GM19455 (cell line): Measurements from ENCODE around the gene ZNF346.
"Not testable (repeated sequence)": the region's sequence is repeated elsewhere in the genome, so short reads cannot be mapped to it uniquely, and the experiment has no call there.

Source experiments
- ATAC-seq: cut with Tn5 transposase; IDR thresholded peaks from one replicate; pipeline ENCODE4 v1.9.1; 2021; ENCODE audit not compliant: unreplicated experiment

The ZNF346 gene, protein sequence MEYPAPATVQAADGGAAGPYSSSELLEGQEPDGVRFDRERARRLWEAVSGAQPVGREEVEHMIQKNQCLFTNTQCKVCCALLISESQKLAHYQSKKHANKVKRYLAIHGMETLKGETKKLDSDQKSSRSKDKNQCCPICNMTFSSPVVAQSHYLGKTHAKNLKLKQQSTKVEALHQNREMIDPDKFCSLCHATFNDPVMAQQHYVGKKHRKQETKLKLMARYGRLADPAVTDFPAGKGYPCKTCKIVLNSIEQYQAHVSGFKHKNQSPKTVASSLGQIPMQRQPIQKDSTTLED

DNA sequence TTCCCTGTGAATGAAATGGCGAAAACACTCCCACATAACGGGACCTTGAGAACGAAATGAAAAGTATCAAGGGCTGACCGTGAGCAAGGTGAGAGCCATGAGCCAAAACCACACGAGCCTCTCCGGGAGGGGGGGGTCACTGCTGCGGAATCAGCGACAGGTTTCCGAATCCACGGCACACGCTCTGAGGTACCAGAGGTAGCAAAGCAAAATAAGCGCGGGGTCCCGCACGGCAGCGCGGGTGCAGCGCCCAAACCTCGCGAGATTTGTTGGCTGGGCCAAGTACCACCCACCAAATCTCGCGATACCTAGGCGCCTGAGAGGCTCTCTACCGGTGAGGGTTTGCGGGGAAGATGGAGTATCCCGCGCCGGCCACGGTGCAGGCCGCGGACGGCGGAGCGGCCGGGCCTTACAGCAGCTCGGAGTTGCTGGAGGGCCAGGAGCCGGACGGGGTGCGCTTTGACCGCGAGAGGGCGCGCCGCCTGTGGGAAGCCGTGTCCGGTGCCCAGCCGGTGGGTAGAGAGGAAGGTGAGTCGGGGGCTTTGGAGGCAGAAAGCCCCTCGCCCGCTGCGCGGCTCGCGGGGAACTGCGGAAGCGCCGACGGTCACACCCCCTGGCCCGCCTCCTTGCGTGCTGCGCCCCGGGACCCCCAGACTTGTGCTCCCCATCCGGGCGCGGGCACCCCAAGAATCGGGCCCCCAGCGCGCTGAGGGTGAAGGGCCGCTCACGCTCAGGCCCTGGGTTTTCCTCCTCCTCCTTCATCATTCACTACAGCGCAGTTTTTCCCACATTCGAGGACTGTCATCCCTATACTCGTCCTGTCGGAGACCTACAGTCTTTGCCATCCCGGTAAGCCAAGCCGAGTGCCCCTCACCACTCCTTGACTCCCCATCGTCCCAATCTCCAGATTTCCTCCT is at the start of gene ZNF346:
TSS of gene ZNF346 (plus strand) at position 311 of the 917 bp plus-strand sequence. CDS start at position 354, 43 bp downstream.
- peak; percentile 84 for ATAC-seq

DNA sequence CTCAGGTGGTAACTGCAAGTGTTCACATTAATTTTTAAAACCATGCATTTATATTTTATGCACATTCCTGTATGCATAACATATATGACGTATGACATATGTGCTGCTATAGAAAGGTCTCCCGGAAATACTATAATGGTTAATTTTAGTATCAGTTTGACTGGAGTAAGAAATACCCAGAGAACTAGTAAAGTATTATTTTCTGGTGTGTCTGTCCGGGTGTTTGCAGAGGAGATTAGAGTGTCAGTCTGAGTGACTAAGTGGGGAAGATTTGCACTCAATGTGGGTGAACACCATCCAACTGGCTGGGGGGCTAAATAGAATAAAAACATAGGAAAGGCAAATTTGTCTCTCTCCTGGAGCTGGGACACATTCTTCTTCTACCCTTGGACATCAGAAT is 42.8 kb upstream of the ZNF346 start:
- ATAC-seq: no peak

DNA sequence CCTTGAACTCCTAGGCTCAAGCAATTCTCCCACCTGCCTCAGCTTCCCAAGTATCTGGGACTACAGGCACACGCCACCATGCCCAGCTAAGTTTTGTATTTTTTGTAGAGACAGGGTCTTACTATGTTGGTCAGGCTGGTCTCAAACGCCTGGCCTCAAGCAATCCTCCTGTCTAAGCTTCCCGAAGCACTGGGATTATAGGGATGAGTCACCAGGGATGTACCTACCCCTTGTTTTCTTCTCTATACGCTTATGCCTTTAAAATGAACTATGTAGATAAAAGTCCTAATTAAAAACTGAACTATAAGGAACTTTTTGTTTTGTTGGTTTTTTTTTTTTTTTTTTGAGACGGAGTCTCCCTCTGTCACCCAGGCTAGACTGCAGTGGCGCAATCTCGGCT is 41.7 kb upstream of the ZNF346 start:
- no peak for ATAC-seq

DNA sequence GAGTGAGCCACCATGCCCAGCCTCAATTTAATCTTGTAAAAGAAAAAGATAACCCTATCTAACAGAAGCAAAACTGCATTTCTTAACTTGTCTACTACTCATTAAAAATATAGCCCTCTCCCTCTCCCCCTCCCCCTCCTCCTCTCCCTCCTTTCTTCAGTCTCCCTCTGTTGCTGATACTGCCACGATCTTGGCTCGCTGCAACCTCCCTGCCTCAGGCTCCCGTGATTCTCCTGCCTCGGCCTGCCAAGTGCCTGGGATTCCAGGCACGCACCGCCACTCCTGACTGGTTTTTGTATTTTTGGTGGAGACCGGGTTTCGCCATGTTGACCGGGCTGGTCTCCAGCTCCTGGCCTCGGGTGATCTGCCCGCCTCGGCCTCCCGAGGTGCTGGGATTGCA is 39.4 kb upstream of the ZNF346 start:
- ATAC-seq: not testable (repeated sequence)

DNA sequence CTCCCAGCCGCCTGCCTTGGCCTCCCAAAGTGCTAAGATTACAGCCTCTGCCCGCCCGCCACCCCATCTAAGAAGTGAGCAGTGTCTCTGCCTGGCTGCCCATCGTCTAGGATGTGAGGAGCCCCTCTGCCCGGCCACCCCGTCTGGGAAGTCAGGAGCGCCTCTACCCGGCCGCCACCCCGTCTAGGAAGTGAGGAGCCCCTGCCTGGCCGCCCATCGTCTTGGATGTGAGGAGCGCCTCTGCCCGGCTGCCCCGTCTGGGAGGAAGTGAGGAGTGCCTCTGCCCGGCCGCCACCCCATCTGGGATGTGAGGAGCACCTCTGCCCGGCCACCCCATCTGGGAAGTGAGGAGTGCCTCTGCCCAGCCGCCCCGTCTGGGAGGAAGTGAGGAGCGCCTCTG is 38.9 kb upstream of the ZNF346 start:
- ATAC-seq: not testable (repeated sequence)

DNA sequence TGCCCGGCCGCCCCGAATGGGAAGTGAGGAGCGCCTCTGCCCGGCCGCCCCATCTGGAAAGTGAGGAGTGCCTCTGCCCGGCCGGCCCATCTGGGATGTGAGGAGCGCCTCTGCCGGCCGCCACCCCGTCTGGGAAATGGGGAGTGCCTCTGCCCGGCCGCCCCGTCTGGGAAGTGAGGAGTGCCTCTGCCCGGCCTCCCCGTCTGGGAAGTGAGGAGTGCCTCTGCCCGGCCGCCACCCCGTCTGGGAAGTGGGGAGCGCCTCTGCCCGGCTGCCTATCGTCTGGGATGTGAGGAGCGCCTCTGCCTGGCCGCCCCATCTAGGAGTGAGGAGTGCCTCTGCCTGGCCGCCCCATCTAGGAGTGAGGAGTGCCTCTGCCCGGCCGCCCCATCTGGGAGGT is 38.3 kb upstream of the ZNF346 start:
- not testable (repeated sequence) for ATAC-seq

DNA sequence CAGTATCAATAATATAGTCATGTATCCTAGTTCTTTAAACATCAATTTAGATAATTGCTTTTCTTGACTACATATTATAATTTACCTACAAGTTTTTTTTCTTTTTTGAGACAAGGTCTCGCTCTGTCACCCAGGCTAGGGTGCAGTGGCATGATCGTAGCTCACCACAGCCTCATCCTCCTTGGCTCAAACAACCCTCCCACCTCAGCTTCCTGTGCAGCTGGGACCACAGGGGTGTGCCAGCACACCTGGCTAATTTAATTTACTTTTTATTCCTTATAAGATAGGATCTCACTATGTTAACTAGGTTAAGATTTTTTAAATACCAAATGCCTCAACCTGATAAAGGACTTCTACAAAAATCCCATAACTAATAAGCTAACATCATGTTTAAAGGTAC is 37.0 kb upstream of the ZNF346 start:
- no peak for ATAC-seq

DNA sequence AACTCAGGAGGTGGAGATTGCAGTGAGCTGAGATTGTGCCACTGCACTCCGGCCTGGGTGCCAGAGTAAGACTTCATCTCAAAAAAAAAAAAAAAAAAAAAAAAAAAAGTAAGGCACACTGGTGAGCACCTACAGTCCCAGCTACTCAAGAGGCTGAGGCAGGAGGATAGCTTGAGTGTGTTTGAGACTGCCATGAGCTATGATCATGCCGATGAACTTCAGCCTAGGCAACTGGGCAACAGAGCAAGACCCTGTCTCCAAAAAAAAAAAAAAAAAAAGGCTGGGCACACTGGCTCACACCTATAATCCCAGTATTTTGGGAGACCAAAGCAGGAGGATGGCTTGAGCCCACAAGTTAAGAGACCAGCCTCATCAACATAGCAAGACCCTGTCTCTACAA is 36.2 kb upstream of the ZNF346 start:
- ATAC-seq: no peak

DNA sequence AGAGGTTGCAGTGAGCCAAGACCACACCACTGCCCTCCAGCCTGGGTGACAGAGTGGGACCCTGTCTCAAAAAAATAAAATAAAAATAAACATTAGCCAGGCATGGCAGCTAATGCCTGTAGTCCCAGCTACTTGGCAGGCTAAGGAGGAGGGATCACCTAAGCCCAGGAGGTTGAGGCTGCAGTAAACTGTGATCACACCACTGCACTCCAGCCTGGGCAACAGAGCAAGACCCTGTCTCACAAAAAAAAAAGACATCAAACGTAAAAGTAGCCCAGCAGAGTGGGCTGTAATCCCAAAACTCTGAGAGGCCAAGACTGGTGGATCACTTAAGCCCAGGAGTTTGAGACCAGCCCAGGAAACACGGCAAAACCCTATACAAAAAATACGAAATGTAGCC is 34.9 kb upstream of the ZNF346 start:
- no peak for ATAC-seq

DNA sequence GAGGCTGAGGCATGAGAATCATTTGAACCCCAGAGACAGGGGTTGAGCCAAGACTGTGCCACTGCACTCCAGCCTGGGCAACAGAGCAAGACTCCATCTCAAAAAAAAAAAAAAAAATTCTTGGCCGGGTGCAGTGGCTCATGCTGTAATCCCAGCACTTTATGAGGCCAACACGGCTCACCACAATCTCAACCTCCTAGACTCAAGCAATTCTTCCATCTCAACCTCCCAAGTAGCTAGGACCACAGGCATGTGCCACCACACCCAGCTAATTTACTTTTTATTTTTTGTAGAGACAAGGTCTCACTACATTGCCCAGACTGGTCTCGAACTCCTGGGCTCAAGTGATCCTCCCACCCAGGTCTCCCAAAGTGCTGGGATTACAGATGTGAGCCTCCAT is 29.4 kb upstream of the ZNF346 start:
- ATAC-seq: not testable (repeated sequence)

DNA sequence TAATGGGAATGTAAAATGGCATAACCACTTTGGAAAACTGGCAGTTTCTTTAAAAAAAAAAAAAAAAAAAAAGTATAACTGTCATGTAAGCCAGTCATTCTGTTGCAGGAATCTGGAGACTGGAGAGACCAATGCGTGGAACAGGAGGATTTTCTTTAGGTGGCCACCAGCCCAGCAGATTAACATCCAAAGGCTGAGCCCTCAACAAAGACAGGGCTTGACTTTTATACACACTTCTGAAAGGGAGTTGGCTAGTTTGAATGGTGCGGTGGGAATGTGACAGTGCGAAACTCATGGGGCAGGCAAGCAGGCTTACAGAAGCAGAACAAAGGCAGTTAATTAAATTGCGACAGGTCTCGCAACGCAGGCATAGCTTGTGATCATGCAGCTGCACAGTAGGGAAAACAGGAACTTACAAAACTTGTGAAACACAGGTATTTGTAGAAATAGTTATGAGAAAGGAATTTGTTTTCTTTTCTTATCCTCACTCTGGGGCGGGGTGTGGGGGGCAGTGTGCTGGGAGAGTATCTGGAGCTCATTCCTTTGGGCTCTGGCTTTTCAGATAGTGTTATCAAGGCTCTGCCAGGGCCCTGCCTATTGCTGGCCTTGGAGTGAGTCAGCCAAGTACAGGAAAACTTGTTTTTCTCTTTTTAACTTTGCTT is 27.9 kb upstream of the ZNF346 start:
- ATAC-seq: no peak

DNA sequence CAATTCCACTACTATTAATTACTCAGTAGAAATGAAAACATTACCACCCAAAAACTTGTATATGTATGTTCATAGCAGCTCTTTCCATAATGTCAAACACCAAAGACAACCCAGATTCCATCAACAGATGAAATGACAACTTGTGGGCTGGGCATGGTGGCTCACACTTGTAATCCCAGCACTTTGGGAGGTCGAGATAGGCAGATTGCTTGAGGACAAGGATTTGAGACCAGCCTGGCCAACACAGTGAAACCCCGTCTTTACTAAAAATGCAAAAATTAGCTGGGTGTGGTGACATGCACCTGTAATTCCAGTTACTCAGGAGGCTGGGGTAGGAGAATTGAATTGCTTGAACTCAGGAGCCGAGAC is 27.4 kb upstream of the ZNF346 start:
- no peak for ATAC-seq

DNA sequence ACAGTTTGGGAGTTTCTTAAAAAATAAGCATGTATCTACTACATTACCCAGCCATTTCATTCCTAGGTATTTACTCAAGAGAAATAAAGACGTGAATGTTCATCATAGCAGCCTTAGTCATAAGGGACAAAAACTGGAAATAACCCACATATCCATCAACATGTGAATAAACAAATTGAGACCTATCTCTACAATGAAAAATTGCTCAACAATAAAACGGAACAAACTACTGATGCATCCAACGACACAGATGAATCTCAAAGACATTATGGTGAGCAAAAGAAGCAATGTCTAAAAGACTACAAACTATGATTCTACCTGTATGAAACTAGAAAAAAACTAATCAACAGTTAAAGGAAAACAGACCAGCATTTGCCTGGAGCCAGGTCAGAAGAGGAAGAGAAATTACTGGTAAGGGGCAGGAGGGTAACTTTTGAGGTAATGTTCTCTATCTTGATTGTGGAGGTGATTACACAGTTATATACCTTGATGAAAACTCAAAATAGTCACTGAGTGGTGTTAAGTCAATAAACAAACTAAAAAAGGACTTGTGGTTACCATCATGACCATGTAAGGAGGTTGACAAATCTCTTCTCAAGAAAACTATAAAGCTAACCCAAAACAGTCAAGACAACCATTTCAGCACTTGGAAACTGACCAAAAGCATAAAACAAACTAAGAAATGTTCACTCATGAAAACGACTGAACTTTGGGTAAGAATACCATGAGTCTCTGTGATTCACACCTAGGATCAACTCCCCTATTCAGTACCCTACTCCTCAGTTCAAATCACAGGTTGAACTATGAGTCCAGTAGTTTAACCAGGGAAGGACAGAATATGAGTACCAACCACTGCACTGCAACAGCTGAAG is 26.4 kb upstream of the ZNF346 start:
- ATAC-seq: peak; percentile 49

DNA sequence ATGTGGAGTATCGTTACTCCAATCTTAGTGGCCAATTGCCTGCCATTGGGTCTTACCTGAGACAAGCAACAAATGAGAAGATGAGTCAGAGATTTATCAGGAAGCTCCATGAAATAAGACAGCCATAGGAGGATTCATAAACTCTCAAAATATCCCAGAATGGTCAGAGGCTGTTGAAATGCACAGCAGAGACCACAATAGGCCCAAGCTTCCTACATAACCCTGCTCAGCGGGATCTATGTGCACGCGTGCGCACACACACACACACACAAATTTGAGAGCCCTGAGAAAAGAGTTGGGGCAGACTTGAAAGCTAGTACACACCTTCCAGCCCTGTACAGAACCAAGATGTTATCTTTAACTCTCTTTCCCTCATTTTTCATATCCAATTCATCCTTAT is 25.7 kb upstream of the ZNF346 start:
- ATAC-seq: no peak

DNA sequence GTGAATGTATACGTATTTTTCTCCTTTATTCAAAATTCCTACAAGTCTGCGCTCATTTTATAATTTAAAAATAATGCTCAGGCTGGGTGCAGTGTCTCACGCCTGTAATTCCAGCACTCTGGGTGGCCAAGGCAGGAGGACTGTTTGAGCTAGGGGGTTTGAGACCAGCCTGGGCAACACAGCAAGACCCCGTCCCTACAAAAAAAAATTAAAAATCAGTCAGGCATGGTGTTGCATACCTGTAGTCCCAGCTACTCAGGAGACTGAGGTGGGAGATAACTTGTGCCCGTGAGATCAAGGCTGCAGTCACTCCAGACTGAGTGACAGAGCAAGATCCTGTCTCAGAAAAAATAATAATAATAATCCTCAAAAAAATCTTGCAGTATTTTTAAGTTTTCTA is 23.7 kb upstream of the ZNF346 start:
- no peak for ATAC-seq

DNA sequence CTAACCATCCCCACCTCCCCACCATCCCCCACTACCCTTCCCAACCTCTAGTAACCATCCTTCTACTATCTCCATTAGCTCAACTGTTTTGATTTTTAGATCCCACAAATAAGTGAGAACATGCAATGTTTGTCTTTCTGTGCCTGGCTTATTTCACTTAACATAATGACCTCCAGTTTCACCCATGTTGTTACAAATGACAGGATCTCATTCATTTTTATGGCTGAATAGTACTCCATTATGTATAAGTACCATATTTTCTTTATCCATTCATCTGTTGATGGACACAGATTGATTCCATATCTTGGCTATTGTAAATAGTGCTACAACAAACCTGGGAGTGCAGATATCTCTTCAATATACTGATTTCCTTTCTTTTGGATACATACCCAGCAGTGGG is 23.0 kb upstream of the ZNF346 start:
- not testable (repeated sequence) for ATAC-seq

DNA sequence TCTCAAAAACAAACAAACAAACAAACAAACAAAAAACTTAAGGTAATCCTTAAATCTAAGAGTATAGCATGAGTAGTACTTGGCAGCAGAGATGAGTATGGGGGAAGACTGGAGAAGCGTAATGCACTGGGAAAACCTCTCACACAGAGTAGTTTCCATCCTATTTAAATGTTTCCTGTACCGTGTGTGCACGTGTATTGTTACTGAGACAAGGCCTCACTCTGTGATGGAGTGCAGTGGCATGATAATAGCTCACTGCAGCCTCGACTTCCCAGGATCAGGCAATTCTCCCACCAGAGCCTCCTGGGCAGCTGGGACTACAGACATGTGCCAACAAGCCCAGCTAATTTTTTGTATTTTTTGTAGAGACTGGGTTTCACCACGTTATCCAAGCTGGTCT is 18.8 kb upstream of the ZNF346 start:
- no peak for ATAC-seq

DNA sequence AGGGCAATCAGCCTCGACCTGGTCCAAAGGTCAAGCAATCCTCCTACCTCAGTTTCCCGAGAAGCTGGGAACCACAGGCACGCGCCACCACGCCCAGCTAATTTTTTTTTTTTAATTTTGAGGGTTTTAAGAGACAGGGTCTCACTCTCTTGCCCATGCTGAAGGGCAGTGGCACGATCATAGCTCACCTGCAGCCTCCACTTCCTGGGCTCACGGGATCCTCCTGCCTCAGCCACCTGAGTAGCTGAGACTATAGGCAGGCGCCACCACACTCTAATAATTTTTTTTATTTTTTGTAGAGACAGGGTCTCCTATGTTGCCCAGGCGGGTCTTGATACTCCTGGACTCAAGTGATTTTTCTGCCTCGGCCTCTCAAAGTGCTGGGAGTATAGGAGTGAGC is 17.5 kb upstream of the ZNF346 start:
- no peak for ATAC-seq

DNA sequence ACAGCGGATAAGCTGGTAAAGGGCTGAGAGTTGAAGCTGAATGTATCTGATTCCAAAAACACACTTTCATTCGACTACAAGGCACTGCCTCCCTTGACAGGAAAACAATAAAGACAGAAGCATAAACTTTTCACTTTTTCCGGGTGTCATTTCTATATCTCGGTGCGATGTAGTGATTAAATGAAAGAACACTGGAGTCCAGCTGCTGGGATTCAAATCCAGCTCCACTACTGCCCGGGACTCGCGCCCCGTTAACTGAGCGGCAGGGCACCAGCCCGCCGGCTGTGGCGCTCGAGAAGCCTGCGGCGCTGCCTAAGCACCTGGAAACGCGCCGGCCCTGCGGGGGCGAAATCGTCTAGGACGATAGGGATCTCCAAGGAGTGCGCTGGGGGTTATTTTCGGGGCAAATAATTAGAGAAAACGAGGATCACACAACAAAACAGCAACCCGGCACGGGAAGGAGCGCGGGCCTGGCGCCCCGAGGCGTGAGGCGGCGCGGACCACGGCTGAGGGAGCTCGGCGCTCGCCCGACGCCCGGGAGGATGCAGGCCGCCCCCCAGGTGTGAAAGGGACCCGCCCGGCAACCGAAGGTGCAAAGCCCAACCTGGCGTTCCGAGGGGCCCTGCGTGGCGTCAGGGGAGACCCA is 16.8 kb upstream of the ZNF346 start:
- peak; percentile 56 for ATAC-seq

DNA sequence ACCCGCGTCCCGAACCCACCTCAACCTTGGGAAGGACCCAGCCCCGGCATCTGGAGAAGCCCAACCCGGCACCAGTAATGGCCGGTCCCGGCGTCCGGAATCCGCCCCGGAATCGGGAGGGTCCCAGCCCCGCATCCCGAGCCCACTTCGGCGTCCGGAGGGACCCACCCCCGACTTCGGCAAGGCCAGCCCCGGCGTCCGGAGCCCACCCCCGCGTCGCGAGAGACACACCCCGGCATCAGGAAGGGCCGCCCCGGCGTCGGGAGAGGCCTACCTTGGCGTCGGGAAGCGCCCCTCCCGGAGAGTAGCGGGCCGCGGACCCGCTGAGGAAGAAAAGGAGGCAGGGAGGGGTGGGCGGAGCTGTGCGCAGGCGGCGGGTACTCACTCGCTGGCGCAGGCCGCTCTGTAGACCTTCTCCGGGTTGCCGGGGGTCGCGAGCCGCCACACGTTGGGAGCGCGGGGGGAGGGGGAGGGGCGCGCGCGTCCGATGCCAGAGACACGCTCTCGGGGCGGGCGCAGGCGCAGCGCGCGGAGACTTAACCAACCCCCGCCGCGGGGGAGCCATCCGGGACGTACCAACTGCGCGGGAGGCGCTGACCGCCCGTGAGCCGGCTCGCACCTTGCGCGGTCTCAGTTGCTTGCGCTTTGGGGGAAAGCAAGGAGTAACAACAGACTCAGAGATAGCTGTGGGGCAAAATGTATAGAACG is 16.1 kb upstream of the ZNF346 start, which contains the start of gene UIMC1:
TSS of gene UIMC1 (minus strand) at position 515 of the 708 bp plus-strand sequence. CDS start 24,164 bp downstream, outside the sequence.
- ATAC-seq: peak; percentile 70
